GM18499 (cell line): Measurements from ENCODE around the gene ALCAM.

ENCODE experiments used
- ATAC-seq: cut with Tn5 transposase; IDR thresholded peaks from one replicate; pipeline ENCODE4 v1.9.1; 2021; ENCODE audit warnings: moderate number of reproducible peaks; ENCODE audit not compliant: insufficient read depth, unreplicated experiment

The ALCAM gene

GRCh38 chr3:105518203-105518602, 151.5 kb downstream of the ALCAM start:
- ATAC-seq: no peak

GRCh38 chr3:105518806-105519418, 152.2 kb downstream of the ALCAM start:
- ATAC-seq: peak; percentile 81

- ATAC-seq: no peak
Measured at GRCh38 chr3:105521770-105522169, 155.1 kb downstream of the ALCAM start.

- no peak for ATAC-seq
Measured at GRCh38 chr3:105523501-105523900, 156.8 kb downstream of the ALCAM start.

GRCh38 chr3:105525531-105525930, 158.8 kb downstream of the ALCAM start:
- no peak for ATAC-seq

- ATAC-seq: no peak
Measured at GRCh38 chr3:105526360-105527111, 159.8 kb downstream of the ALCAM start.

GRCh38 chr3:105527535-105527934, 160.8 kb downstream of the ALCAM start:
- ATAC-seq: no peak

GRCh38 chr3:105527949-105528348, 161.2 kb downstream of the ALCAM start:
- peak; percentile 86 for ATAC-seq

- no peak for ATAC-seq
Measured at GRCh38 chr3:105528955-105529354, 162.2 kb downstream of the ALCAM start.

- ATAC-seq: no peak
Measured at GRCh38 chr3:105529456-105529855, 162.7 kb downstream of the ALCAM start.

- ATAC-seq: no peak
Measured at GRCh38 chr3:105532251-105532650, 165.5 kb downstream of the ALCAM start.

- no peak for ATAC-seq
Measured at GRCh38 chr3:105533960-105534359, 167.3 kb downstream of the ALCAM start.

GRCh38 chr3:105534491-105534890, 167.8 kb downstream of the ALCAM start:
- no peak for ATAC-seq

- ATAC-seq: no peak
Measured at GRCh38 chr3:105537371-105538080, 170.8 kb downstream of the ALCAM start.

- ATAC-seq: no peak
Measured at GRCh38 chr3:105538483-105538882, 171.8 kb downstream of the ALCAM start.

- no peak for ATAC-seq
Measured at GRCh38 chr3:105539897-105540296, 173.2 kb downstream of the ALCAM start.

- ATAC-seq: no peak
Measured at GRCh38 chr3:105542282-105543019, 175.7 kb downstream of the ALCAM start.

GRCh38 chr3:105545051-105545450, 178.3 kb downstream of the ALCAM start:
- ATAC-seq: no peak

GRCh38 chr3:105553851-105554250, 187.1 kb downstream of the ALCAM start:
- no peak for ATAC-seq

GRCh38 chr3:105555206-105555605, 188.5 kb downstream of the ALCAM start:
- no peak for ATAC-seq

- ATAC-seq: no peak
Measured at GRCh38 chr3:105559856-105560255, 193.1 kb downstream of the ALCAM start.
